Activated naive CD4-positive, alpha-beta T cell treated with anti-CD3 and anti-CD28 coated beads, Interleukin-2, amount 50 U/mL, for 72 hours (primary cell): Measurements from ENCODE around the gene SYTL3. TPM values are rescaled to one million over a fixed set of nuclear protein-coding genes. Genes with fewer than 3 reads are reported as not detected.
A peak's percentile ranks its signal among the peaks of the same experiment; 100 is the strongest.

Source experiments
- ATAC-seq, 2 donors: fragments of 150-1000 bp; cut with Tn5 transposase; 2 replicates each; pipeline ENCODE4 v1.10.0; 2021; ENCODE audit warnings: mild to moderate bottlenecking in 2 of 2, moderate library complexity in 2 of 2
- DNase-seq, 2 donors: peaks; one replicate each; pipeline ENCODE4 v3.0.0; 2021 to 2022; ENCODE audit warnings: low spot score in 2 of 2
- H3K27ac Mint-ChIP-seq, 2 donors: one replicate each; pipeline ENCODE4 v1.8.0; 2022; ENCODE audit warnings: mild to moderate bottlenecking in 2 of 2, mixed read lengths in 2 of 2
- H3K36me3 Mint-ChIP-seq, 2 donors: one replicate each; pipeline ENCODE4 v1.8.0; 2022; ENCODE audit warnings: mixed read lengths in 2 of 2
- H3K9me3 Mint-ChIP-seq, 2 donors: one replicate each; pipeline ENCODE4 v1.8.0; 2022; ENCODE audit warnings: mixed read lengths in 2 of 2
- total RNA-seq, 2 donors: library from RNA; stranded (reverse); gene quantifications; one replicate each; pipeline ENCODE4 v1.2.3, GENCODE V29; 2022

The SYTL3 gene
- total RNA-seq, 2 donors from 2014 or later, result 122 to 143 TPM

- peak overlapping the region in 1 of 2 donors; percentile 72 for H3K27ac Mint-ChIP-seq
These were observed 61.4 kb downstream of the SYTL3 start for GRCh38 chr6:158711264-158711663.

GRCh38 chr6:158713469-158713868, 63.6 kb downstream of the SYTL3 start:
- H3K36me3 Mint-ChIP-seq, result peaks cover 51 to 56% of the 10 kb centered on the region in 2 donors
- DNase-seq (no peak), ATAC-seq (no peak)
- no peak overlapping the region for H3K27ac Mint-ChIP-seq
- no peaks in the 10 kb centered on the region for H3K9me3 Mint-ChIP-seq

More at GRCh38 chr6:158711264-158711663, 61.4 kb downstream of the SYTL3 start:
- H3K36me3 Mint-ChIP-seq, result peaks cover 42 to 51% of the 10 kb centered on the region in 2 donors
- DNase-seq, result no peak
- no peaks in the 10 kb centered on the region for H3K9me3 Mint-ChIP-seq
- ATAC-seq, result no peak

GRCh38 chr6:158714706-158715105, 64.9 kb downstream of the SYTL3 start:
- H3K9me3 Mint-ChIP-seq, result no peaks in the 10 kb centered on the region
- DNase-seq (no peak), ATAC-seq (no peak)
- H3K27ac Mint-ChIP-seq, result no peak overlapping the region
- peaks cover 58 to 60% of the 10 kb centered on the region in 2 donors for H3K36me3 Mint-ChIP-seq

- no peak for ATAC-seq
- Mint-ChIP-seq H3K27ac (peak overlapping the region in 1 of 2 donors; percentile 56), H3K36me3 (peaks cover 51 to 57% of the 10 kb centered on the region in 2 donors), H3K9me3 (no peaks in the 10 kb centered on the region)
- DNase-seq, result no peak
These were observed 65.8 kb downstream of the SYTL3 start for GRCh38 chr6:158715330-158716311.

GRCh38 chr6:158717341-158718330, 67.8 kb downstream of the SYTL3 start:
- Mint-ChIP-seq H3K9me3 (no peaks in the 10 kb centered on the region), H3K36me3 (peaks cover 39 to 54% of the 10 kb centered on the region in 2 donors), H3K27ac (no peak overlapping the region)
- DNase-seq (no peak), ATAC-seq (no peak)

- no peak overlapping the region for H3K27ac Mint-ChIP-seq
- peaks cover 35 to 56% of the 10 kb centered on the region in 2 donors for H3K36me3 Mint-ChIP-seq
- ATAC-seq (no peak), DNase-seq (no peak)
- H3K9me3 Mint-ChIP-seq, result no peaks in the 10 kb centered on the region
These were observed 68.7 kb downstream of the SYTL3 start for GRCh38 chr6:158718461-158719046.

GRCh38 chr6:158722176-158722729, 72.4 kb downstream of the SYTL3 start:
- DNase-seq (no peak), ATAC-seq (no peak)
- Mint-ChIP-seq H3K27ac (no peak overlapping the region), H3K36me3 (peaks cover 44 to 52% of the 10 kb centered on the region in 2 donors), H3K9me3 (no peaks in the 10 kb centered on the region)

- no peak overlapping the region for H3K27ac Mint-ChIP-seq
- ATAC-seq, result no peak
- no peaks in the 10 kb centered on the region for H3K9me3 Mint-ChIP-seq
These were observed 75.8 kb downstream of the SYTL3 start for GRCh38 chr6:158725704-158726103.

GRCh38 chr6:158729906-158730540, 80.2 kb downstream of the SYTL3 start:
- H3K9me3 Mint-ChIP-seq, result peaks cover 0 to 7% of the 10 kb centered on the region in 2 donors
- ATAC-seq, result no peak
- DNase-seq, result no peak
- H3K36me3 Mint-ChIP-seq, result peaks cover 55 to 66% of the 10 kb centered on the region in 2 donors
- H3K27ac Mint-ChIP-seq, result no peak overlapping the region

More at GRCh38 chr6:158725704-158726103, 75.8 kb downstream of the SYTL3 start:
- H3K36me3 Mint-ChIP-seq, result peaks cover 44% of the 10 kb centered on the region in 2 donors
- no peak for DNase-seq

- Mint-ChIP-seq H3K9me3 (peaks cover 0 to 7% of the 10 kb centered on the region in 2 donors), H3K36me3 (peaks cover 52 to 63% of the 10 kb centered on the region in 2 donors), H3K27ac (no peak overlapping the region)
- ATAC-seq (no peak), DNase-seq (no peak)
These were observed 80.7 kb downstream of the SYTL3 start for GRCh38 chr6:158730541-158730907.

GRCh38 chr6:158735009-158735408, 85.2 kb downstream of the SYTL3 start:
- no peak for DNase-seq
- peaks cover 13 to 14% of the 10 kb centered on the region in 2 donors for H3K9me3 Mint-ChIP-seq
- peak overlapping the region in 1 of 2 donors; percentile 21 for H3K27ac Mint-ChIP-seq
- ATAC-seq, result no peak
- H3K36me3 Mint-ChIP-seq, result peaks cover 54 to 76% of the 10 kb centered on the region in 2 donors

- Mint-ChIP-seq H3K27ac (no peak overlapping the region), H3K9me3 (peaks cover 10 to 14% of the 10 kb centered on the region in 2 donors), H3K36me3 (peaks cover 46 to 68% of the 10 kb centered on the region in 2 donors)
- ATAC-seq, result no peak
- DNase-seq, result no peak
These were observed 87.3 kb downstream of the SYTL3 start for GRCh38 chr6:158737082-158737709.

GRCh38 chr6:158737710-158738615, 88.1 kb downstream of the SYTL3 start:
- H3K36me3 Mint-ChIP-seq, result peaks cover 44 to 60% of the 10 kb centered on the region in 2 donors
- peak overlapping the region; percentile 31 for H3K27ac Mint-ChIP-seq
- DNase-seq (no peak), ATAC-seq (peak; percentile 28 to 75)
- H3K9me3 Mint-ChIP-seq, result peaks cover 6 to 14% of the 10 kb centered on the region in 2 donors

- Mint-ChIP-seq H3K36me3 (peaks cover 46 to 49% of the 10 kb centered on the region in 2 donors), H3K9me3 (peaks cover 6 to 14% of the 10 kb centered on the region in 2 donors), H3K27ac (no peak overlapping the region)
- ATAC-seq (no peak), DNase-seq (no peak)
These were observed 89.8 kb downstream of the SYTL3 start for GRCh38 chr6:158739673-158740072.
